Liver (tissue), 9 donors: ENCODE measurements around the gene NR2F1. TPM values are rescaled to one million over a fixed set of nuclear protein-coding genes. Genes with fewer than 3 reads are reported as not detected.

Experiments used
- DNase-seq: peaks from one replicate; pipeline ENCODE4 v3.0.0-alpha.2; 2017; ENCODE audit warnings: low spot score
- H3K27ac ChIP-seq, 2 donors: one replicate each; pipeline ENCODE4 v1.7.0; 2013; ENCODE audit warnings: inconsistent platforms in 2 of 2, low read length in 2 of 2, control low read depth in 1 of 2, low read depth in 1 of 2, mild to moderate bottlenecking in 1 of 2
- H3K27me3 ChIP-seq, 4 donors: one replicate each; pipeline versions ENCODE4 v1.6.1 to v1.7.0; 2013; ENCODE audit warnings: low read length in 3 of 4, inconsistent platforms in 1 of 4, mild to moderate bottlenecking in 1 of 4, moderate library complexity in 1 of 4; ENCODE audit not compliant: control insufficient read depth in 4 of 4, insufficient read depth in 4 of 4
- H3K36me3 ChIP-seq, 4 donors: one replicate each; pipeline versions ENCODE4 v1.6.1 to v1.7.0; 2013; ENCODE audit warnings: low read length in 3 of 4, mild to moderate bottlenecking in 3 of 4, low read depth in 1 of 4, moderate library complexity in 1 of 4; ENCODE audit not compliant: control insufficient read depth in 4 of 4, insufficient read depth in 3 of 4
- H3K4me1 ChIP-seq, 4 donors: one replicate each; pipeline versions ENCODE4 v1.6.1 to v1.7.0; 2013; ENCODE audit warnings: low read length in 3 of 4, mild to moderate bottlenecking in 3 of 4, moderate library complexity in 1 of 4; ENCODE audit not compliant: control insufficient read depth in 4 of 4, insufficient read depth in 4 of 4
- H3K4me3 ChIP-seq, 3 donors: one replicate each; pipeline versions ENCODE4 v1.6.1 to v1.7.0; 2013; ENCODE audit warnings: low read length in 3 of 3, control low read depth in 1 of 3, low read depth in 1 of 3, mild to moderate bottlenecking in 1 of 3
- H3K9ac ChIP-seq, 2 donors: one replicate each; pipeline ENCODE4 v1.7.0; 2013; ENCODE audit warnings: low read length in 2 of 2, mild to moderate bottlenecking in 2 of 2, moderate library complexity in 2 of 2, control low read depth in 1 of 2, low read depth in 1 of 2
- H3K9me3 ChIP-seq, 4 donors: one replicate each; pipeline versions ENCODE4 v1.6.1 to v1.7.0; 2013; ENCODE audit warnings: low read length in 3 of 4; ENCODE audit not compliant: control insufficient read depth in 4 of 4
- ATF3 ChIP-seq: IDR thresholded peaks from 2 replicates; pipeline ENCODE4 v1.6.1; 2016; ENCODE audit warnings: antibody characterized with exemption
- EGR1 ChIP-seq, 2 donors: IDR thresholded peaks; 2 replicates each; pipeline ENCODE4 v1.6.1; 2016 to 2018; ENCODE audit warnings: antibody characterized with exemption in 2 of 2, low read depth in 2 of 2
- FOXA1 ChIP-seq: IDR thresholded peaks from 2 replicates; pipeline ENCODE4 v1.6.1; 2016; ENCODE audit warnings: antibody characterized with exemption
- FOXA2 ChIP-seq: IDR thresholded peaks from 2 replicates; pipeline ENCODE4 v1.6.1; 2016; ENCODE audit warnings: antibody characterized with exemption
- GABPA ChIP-seq, 2 donors: IDR thresholded peaks in 1 of 2; conservative IDR thresholded peaks in 1 of 2; 2 replicates each; pipeline ENCODE4 v1.6.1; 2016; ENCODE audit warnings: antibody characterized with exemption in 2 of 2, mild to moderate bottlenecking in 1 of 2, moderate library complexity in 1 of 2
- HNF4A ChIP-seq, 2 donors: conservative IDR thresholded peaks; 2 replicates each; pipeline ENCODE4 v1.6.1; 2016; ENCODE audit warnings: antibody characterized with exemption in 2 of 2, mild to moderate bottlenecking in 2 of 2
- HNF4G ChIP-seq: IDR thresholded peaks from 2 replicates; pipeline ENCODE4 v1.6.1; 2016; ENCODE audit warnings: antibody characterized with exemption
- JUND ChIP-seq, 2 donors: IDR thresholded peaks; 2 replicates each; pipeline ENCODE4 v1.6.1; 2016; ENCODE audit warnings: antibody characterized with exemption in 2 of 2
- NR2F2 ChIP-seq: IDR thresholded peaks from 2 replicates; pipeline ENCODE4 v1.6.1; 2016; ENCODE audit warnings: antibody characterized with exemption
- RXRA ChIP-seq, 2 donors: IDR thresholded peaks; 2 replicates each; pipeline ENCODE4 v1.6.1; 2017 to 2018; ENCODE audit warnings: antibody characterized with exemption in 2 of 2, mild to moderate bottlenecking in 1 of 2
- SP1 ChIP-seq: IDR thresholded peaks from 2 replicates; pipeline ENCODE4 v1.6.1; 2018; ENCODE audit warnings: antibody characterized with exemption, mild to moderate bottlenecking
- TAF1 ChIP-seq: conservative IDR thresholded peaks from 2 replicates; pipeline ENCODE4 v1.6.1; 2016; ENCODE audit warnings: antibody characterized with exemption, mild to moderate bottlenecking
- YY1 ChIP-seq: IDR thresholded peaks from 2 replicates; pipeline ENCODE4 v1.6.1; 2016; ENCODE audit warnings: antibody characterized with exemption, mild to moderate bottlenecking
- ZBTB33 ChIP-seq: IDR thresholded peaks from 2 replicates; pipeline ENCODE4 v1.6.1; 2016; ENCODE audit warnings: antibody characterized with exemption
- WGBS: extraction: QIAGEN DNeasy Blood & Tissue Kit; methylation state at CpG from one replicate; pipeline ENCODE4 v1.1.7; 2013; 5-methylcytosine and 5-hydroxymethylcytosine counted together
- polyA plus RNA-seq, 2 donors: library from polyadenylated mRNA; stranded (reverse) in 1 of 2; unstranded in 1 of 2; fragments of 200-250 nt in 1 of 2; fragments of >200 nt in 1 of 2; fragmentation: Nextera tagmentation in 1 of 2; extraction: Ambion mirVana in 1 of 2; gene quantifications; one replicate each; pipeline versions ENCODE4 v1.2.1 to v1.2.3, GENCODE V29; 2013 to 2015
- total RNA-seq, 2 donors: library from RNA; depleted of rRNA; stranded (reverse); fragments of >200 nt; gene quantifications; one replicate each; pipeline ENCODE4 v1.2.3, GENCODE V29; 2014
- TF ChIP-seq, protein P1 (sequence below): fragments of 150-350 bp; IDR thresholded peaks from 2 replicates; pipeline ENCODE4 v1.5.1; 2017; ENCODE audit warnings: improper control_type of control experiment, low read depth, low read length; ENCODE audit not compliant: missing input control
- TF ChIP-seq, protein P2 (sequence below): IDR thresholded peaks from 2 replicates; pipeline ENCODE4 v1.6.1; 2016; ENCODE audit warnings: antibody characterized with exemption, mild to moderate bottlenecking
- donor health status: healthy.
- donor health status: healthy.
- donor health status: healthy.
- donor health status: healthy.
- donor health status: healthy.

NR2F1 gene
- total and polyA plus RNA-seq, 4 donors = 3.9 to 13.0 (median 10.6) TPM

- H3K36me3 ChIP-seq = no peaks in the 10 kb centered on the region
- no peak for DNase-seq
- no peaks in the 10 kb centered on the region for H3K9me3 ChIP-seq
- WGBS = 48% methylated on average over 6 of the region's 6 CpGs
- H3K27me3 ChIP-seq = peaks cover 2 to 21% (median 10%) of the 10 kb centered on the region in 4 donors
- H3K9ac ChIP-seq = no peak overlapping the region
- no peak for TF ChIP-seq ZBTB33
- TF ChIP-seq, protein P1, sequence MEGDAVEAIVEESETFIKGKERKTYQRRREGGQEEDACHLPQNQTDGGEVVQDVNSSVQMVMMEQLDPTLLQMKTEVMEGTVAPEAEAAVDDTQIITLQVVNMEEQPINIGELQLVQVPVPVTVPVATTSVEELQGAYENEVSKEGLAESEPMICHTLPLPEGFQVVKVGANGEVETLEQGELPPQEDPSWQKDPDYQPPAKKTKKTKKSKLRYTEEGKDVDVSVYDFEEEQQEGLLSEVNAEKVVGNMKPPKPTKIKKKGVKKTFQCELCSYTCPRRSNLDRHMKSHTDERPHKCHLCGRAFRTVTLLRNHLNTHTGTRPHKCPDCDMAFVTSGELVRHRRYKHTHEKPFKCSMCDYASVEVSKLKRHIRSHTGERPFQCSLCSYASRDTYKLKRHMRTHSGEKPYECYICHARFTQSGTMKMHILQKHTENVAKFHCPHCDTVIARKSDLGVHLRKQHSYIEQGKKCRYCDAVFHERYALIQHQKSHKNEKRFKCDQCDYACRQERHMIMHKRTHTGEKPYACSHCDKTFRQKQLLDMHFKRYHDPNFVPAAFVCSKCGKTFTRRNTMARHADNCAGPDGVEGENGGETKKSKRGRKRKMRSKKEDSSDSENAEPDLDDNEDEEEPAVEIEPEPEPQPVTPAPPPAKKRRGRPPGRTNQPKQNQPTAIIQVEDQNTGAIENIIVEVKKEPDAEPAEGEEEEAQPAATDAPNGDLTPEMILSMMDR = no peak
- TF ChIP-seq JUND (IDR thresholded peaks at IDR 0.05) = no peak
- no peak for TF ChIP-seq SP1
- TF ChIP-seq HNF4G = no peak
- TF ChIP-seq NR2F2 = no peak
- no peak for TF ChIP-seq FOXA1
- TF ChIP-seq GABPA (IDR thresholded peaks at IDR 0.05 in 1 of 2, conservative IDR thresholded peaks at IDR 0.05 in 1 of 2) = no peak
- no peak for TF ChIP-seq ATF3
- TF ChIP-seq HNF4A (conservative IDR thresholded peaks at IDR 0.05) = no peak
- TF ChIP-seq RXRA (IDR thresholded peaks at IDR 0.05) = no peak
- no peak overlapping the region for H3K4me3 ChIP-seq
- H3K27ac ChIP-seq = no peak overlapping the region
- H3K4me1 ChIP-seq = peaks cover 12 to 29% (median 21%) of the 10 kb centered on the region in 4 donors
Observed at GRCh38 chr5:93575461-93576414, 7.3 kb upstream of the NR2F1 start.

DNA sequence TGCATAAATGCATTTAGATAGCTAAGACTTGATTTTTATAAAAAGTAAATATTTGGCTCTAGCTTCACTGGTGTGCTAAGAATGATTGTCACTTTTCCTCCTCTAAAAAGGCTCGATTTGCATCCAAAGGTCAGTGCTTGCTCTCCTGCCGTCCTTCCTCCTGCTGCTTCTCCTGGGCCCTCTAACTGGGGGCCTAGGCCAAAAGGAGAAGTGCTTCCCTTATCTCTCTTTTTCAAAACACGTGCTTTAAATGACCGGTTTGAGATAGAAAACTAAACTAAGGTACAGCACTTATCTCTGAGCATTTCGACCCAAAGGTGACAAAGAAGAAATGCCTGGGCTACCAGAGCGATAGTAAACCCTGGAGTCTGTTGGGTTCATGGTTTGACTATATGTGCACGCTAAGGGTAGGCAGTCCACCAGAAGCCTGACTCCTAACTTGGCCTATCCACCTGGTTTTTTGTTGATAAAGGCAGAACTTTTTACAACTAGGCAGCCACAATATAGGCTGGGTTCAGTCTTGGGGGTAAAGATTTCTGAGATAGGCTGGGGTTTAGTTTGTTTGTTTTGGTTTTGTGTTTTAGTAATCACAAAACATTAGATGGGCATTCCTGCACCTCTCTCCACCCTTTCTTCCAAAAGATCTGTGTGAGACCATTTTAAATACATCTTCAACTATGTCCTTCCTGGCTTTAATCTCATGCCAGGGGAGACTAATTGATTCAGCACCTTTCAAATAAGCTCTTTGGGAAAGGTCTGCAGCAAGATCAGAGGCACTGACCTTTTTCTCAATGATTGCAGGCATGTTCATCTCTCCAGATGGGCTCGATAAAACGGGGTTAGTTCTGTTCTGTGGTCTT is 5.8 kb upstream of the NR2F1 start:
- WGBS = 60% methylated on average over 9 of the region's 9 CpGs
- Histone ChIP-seq H3K36me3 (no peaks in the 10 kb centered on the region), H3K27me3 (peaks cover 2 to 20% (median 6%) of the 10 kb centered on the region in 4 donors), H3K9me3 (no peaks in the 10 kb centered on the region), H3K4me1 (peaks cover 11 to 35% (median 23%) of the 10 kb centered on the region in 4 donors), H3K4me3 (no peak overlapping the region), H3K27ac (no peak overlapping the region), H3K9ac (no peak overlapping the region)
- TF ChIP-seq JUND (IDR thresholded peaks at IDR 0.05) (no peak), FOXA2 (no peak), HNF4G (no peak), RXRA (IDR thresholded peaks at IDR 0.05) (no peak), TAF1 (no peak), EGR1 (IDR thresholded peaks at IDR 0.05; ENCODE audit: low read depth in 2 of 2) (no peak), YY1 (no peak), GABPA (IDR thresholded peaks at IDR 0.05 in 1 of 2, conservative IDR thresholded peaks at IDR 0.05 in 1 of 2) (no peak), NR2F2 (no peak), HNF4A (conservative IDR thresholded peaks at IDR 0.05) (no peak), SP1 (no peak), FOXA1 (no peak)
- TF ChIP-seq, protein P2, sequence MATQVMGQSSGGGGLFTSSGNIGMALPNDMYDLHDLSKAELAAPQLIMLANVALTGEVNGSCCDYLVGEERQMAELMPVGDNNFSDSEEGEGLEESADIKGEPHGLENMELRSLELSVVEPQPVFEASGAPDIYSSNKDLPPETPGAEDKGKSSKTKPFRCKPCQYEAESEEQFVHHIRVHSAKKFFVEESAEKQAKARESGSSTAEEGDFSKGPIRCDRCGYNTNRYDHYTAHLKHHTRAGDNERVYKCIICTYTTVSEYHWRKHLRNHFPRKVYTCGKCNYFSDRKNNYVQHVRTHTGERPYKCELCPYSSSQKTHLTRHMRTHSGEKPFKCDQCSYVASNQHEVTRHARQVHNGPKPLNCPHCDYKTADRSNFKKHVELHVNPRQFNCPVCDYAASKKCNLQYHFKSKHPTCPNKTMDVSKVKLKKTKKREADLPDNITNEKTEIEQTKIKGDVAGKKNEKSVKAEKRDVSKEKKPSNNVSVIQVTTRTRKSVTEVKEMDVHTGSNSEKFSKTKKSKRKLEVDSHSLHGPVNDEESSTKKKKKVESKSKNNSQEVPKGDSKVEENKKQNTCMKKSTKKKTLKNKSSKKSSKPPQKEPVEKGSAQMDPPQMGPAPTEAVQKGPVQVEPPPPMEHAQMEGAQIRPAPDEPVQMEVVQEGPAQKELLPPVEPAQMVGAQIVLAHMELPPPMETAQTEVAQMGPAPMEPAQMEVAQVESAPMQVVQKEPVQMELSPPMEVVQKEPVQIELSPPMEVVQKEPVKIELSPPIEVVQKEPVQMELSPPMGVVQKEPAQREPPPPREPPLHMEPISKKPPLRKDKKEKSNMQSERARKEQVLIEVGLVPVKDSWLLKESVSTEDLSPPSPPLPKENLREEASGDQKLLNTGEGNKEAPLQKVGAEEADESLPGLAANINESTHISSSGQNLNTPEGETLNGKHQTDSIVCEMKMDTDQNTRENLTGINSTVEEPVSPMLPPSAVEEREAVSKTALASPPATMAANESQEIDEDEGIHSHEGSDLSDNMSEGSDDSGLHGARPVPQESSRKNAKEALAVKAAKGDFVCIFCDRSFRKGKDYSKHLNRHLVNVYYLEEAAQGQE = no peak
- TF ChIP-seq, protein P1 = no peak
- DNase-seq = no peak
